Measurements from ENCODE around the gene SPNS3.

GRCh38 chr17:4443476-4443875 is 9.7 kb downstream of the SPNS3 start:
- TF ChIP-seq, protein P1, sequence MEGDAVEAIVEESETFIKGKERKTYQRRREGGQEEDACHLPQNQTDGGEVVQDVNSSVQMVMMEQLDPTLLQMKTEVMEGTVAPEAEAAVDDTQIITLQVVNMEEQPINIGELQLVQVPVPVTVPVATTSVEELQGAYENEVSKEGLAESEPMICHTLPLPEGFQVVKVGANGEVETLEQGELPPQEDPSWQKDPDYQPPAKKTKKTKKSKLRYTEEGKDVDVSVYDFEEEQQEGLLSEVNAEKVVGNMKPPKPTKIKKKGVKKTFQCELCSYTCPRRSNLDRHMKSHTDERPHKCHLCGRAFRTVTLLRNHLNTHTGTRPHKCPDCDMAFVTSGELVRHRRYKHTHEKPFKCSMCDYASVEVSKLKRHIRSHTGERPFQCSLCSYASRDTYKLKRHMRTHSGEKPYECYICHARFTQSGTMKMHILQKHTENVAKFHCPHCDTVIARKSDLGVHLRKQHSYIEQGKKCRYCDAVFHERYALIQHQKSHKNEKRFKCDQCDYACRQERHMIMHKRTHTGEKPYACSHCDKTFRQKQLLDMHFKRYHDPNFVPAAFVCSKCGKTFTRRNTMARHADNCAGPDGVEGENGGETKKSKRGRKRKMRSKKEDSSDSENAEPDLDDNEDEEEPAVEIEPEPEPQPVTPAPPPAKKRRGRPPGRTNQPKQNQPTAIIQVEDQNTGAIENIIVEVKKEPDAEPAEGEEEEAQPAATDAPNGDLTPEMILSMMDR (IDR thresholded peaks at IDR 0.05; ENCODE audit: low read depth, low read length, poor library complexity, severe bottlenecking): no peak
- TF ChIP-seq EZH2phosphoT487 (IDR thresholded peaks at IDR 0.05; ENCODE audit: borderline replicate concordance, low read length): no peak

All from DOHH2 (cell line).